DMS53 (cell line): ENCODE data around the gene AGBL4.
"Not testable (repeated sequence)": the region's sequence is repeated elsewhere in the genome, so short reads cannot be mapped to it uniquely, and the experiment has no call there.

ENCODE experiments used
- DNase-seq: peaks from one replicate; lab custom pipeline; 2025; lab: John Stamatoyannopoulos, UW

AGBL4 gene

GRCh38 chr1:48536477-48536876 is 1487.3 kb downstream of the AGBL4 start:
- peak; percentile 98 for DNase-seq

- DNase-seq = peak; percentile 26
These were observed 1490.8 kb downstream of the AGBL4 start for GRCh38 chr1:48532976-48533375.

GRCh38 chr1:48530727-48531351 is 1492.9 kb downstream of the AGBL4 start:
- peak; percentile 96 for DNase-seq

GRCh38 chr1:48527051-48527450 is 1496.7 kb downstream of the AGBL4 start:
- DNase-seq = no peak

GRCh38 chr1:48526008-48526710 is 1497.6 kb downstream of the AGBL4 start:
- peak; percentile 70 for DNase-seq

- DNase-seq = no peak
These were observed 1498.8 kb downstream of the AGBL4 start for GRCh38 chr1:48524892-48525467.

GRCh38 chr1:48523558-48523957 is 1500.2 kb downstream of the AGBL4 start:
- no peak for DNase-seq

GRCh38 chr1:48519896-48520295 is 1503.9 kb downstream of the AGBL4 start:
- not testable (repeated sequence) for DNase-seq

GRCh38 chr1:48506870-48507269 is 1516.9 kb downstream of the AGBL4 start:
- no peak for DNase-seq

- no peak for DNase-seq
These were observed 1523.0 kb downstream of the AGBL4 start for GRCh38 chr1:48500541-48501450.

- no peak for DNase-seq
These were observed 1524.5 kb downstream of the AGBL4 start for GRCh38 chr1:48499211-48499735.

- DNase-seq = peak; percentile 93
These were observed 1525.5 kb downstream of the AGBL4 start for GRCh38 chr1:48498096-48498791.

- no peak for DNase-seq
These were observed 1527.8 kb downstream of the AGBL4 start for GRCh38 chr1:48495911-48496310.

GRCh38 chr1:48495166-48495565 is 1528.6 kb downstream of the AGBL4 start:
- no peak for DNase-seq

- no peak for DNase-seq
These were observed 1529.6 kb downstream of the AGBL4 start for GRCh38 chr1:48493970-48494769.

GRCh38 chr1:48493041-48493440 is 1530.7 kb downstream of the AGBL4 start:
- DNase-seq = no peak

GRCh38 chr1:48492392-48492791 is 1531.4 kb downstream of the AGBL4 start:
- peak; percentile 74 for DNase-seq

- DNase-seq = no peak
These were observed 1535.0 kb downstream of the AGBL4 start for GRCh38 chr1:48488721-48489120.
